ENCODE data around the gene MS4A12. TPM values are rescaled to one million over a fixed set of nuclear protein-coding genes. Genes with fewer than 3 reads are reported as not detected.
"Not testable (repeated sequence)": the region's sequence is repeated elsewhere in the genome, so short reads cannot be mapped to it uniquely, and the experiment has no call there.

The MS4A12 gene
- total and polyA plus RNA-seq, 2 donors: not detected

GRCh38 chr11:60530454-60531100 lies 38.0 kb downstream of the MS4A12 start:
- no peak for DNase-seq (ENCODE audit: extremely low spot score)
- no peaks in the 10 kb centered on the region for H3K36me3 ChIP-seq (ENCODE audit: insufficient read depth)
- H3K4me1 ChIP-seq (ENCODE audit: insufficient read depth): no peaks in the 10 kb centered on the region
- WGBS: 80% methylated on average over 3 of the region's 3 CpGs
- no peak overlapping the region for H3K4me3 ChIP-seq (ENCODE audit: low read depth, low read length)
- no peak overlapping the region for H3K27ac ChIP-seq (ENCODE audit: low read depth)

- not testable (repeated sequence) for H3K27ac ChIP-seq (ENCODE audit: low read depth); DNase-seq (ENCODE audit: extremely low spot score); H3K4me1 ChIP-seq (ENCODE audit: insufficient read depth); H3K4me3 ChIP-seq (ENCODE audit: low read depth, low read length); H3K36me3 ChIP-seq (ENCODE audit: insufficient read depth)
- 92% methylated on average over 18 of the region's 18 CpGs for WGBS
Observed at GRCh38 chr11:60532383-60532782, 39.8 kb downstream of the MS4A12 start.

- DNase-seq (ENCODE audit: extremely low spot score); H3K27ac ChIP-seq (ENCODE audit: low read depth); H3K36me3 ChIP-seq (ENCODE audit: insufficient read depth); H3K4me1 ChIP-seq (ENCODE audit: insufficient read depth); H3K4me3 ChIP-seq (ENCODE audit: low read depth, low read length): not testable (repeated sequence)
Observed at GRCh38 chr11:60538627-60539026, 46.0 kb downstream of the MS4A12 start.

GRCh38 chr11:60544077-60544476 lies 51.5 kb downstream of the MS4A12 start:
- DNase-seq (ENCODE audit: extremely low spot score): no peak
- Histone ChIP-seq H3K36me3 (ENCODE audit: insufficient read depth) (no peaks in the 10 kb centered on the region), H3K4me1 (ENCODE audit: insufficient read depth) (no peaks in the 10 kb centered on the region), H3K27ac (ENCODE audit: low read depth) (no peak overlapping the region), H3K4me3 (ENCODE audit: low read depth, low read length) (no peak overlapping the region)
- 82% methylated on average over 5 of the region's 5 CpGs for WGBS

Other genes starting within 250 kb of the MS4A12 start
- 0.90 TPM for gene MS4A4E, start 249.6 kb upstream of the MS4A12 start, total RNA-seq
- 0.84 TPM for gene MS4A4E, start 249.6 kb upstream of the MS4A12 start, polyA plus RNA-seq
- gene MS4A4A, start 212.1 kb upstream of the MS4A12 start, total RNA-seq: 31.9 TPM
- gene MS4A4A, start 212.1 kb upstream of the MS4A12 start, polyA plus RNA-seq: 41.0 TPM
- not detected for gene MS4A6E, start 165.5 kb upstream of the MS4A12 start, total RNA-seq
- 0.34 TPM for gene MS4A6E, start 165.5 kb upstream of the MS4A12 start, polyA plus RNA-seq
- gene MS4A7, start 114.2 kb upstream of the MS4A12 start, total RNA-seq: 19.5 TPM
- 10.8 TPM for gene MS4A7, start 114.2 kb upstream of the MS4A12 start, polyA plus RNA-seq
- 0.37 TPM for gene MS4A14, start 96.3 kb upstream of the MS4A12 start, total RNA-seq
- gene MS4A14, start 96.3 kb upstream of the MS4A12 start, polyA plus RNA-seq: 0.46 TPM
- not detected for gene MS4A5, start 63.2 kb upstream of the MS4A12 start, total RNA-seq
- not detected for gene MS4A5, start 63.2 kb upstream of the MS4A12 start, polyA plus RNA-seq
- gene MS4A1, start 36.9 kb upstream of the MS4A12 start, total RNA-seq: 1.2 TPM
- 0.27 TPM for gene MS4A1, start 36.9 kb upstream of the MS4A12 start, polyA plus RNA-seq
- not detected for gene MS4A13, start 22.6 kb downstream of the MS4A12 start, total RNA-seq
- gene MS4A13, start 22.6 kb downstream of the MS4A12 start, polyA plus RNA-seq: not detected
- gene MS4A8, start 206.8 kb downstream of the MS4A12 start, total RNA-seq: 0.53 TPM
- gene MS4A8, start 206.8 kb downstream of the MS4A12 start, polyA plus RNA-seq: not detected
- not detected for gene MS4A18, start 231.9 kb downstream of the MS4A12 start, total RNA-seq
- gene MS4A18, start 231.9 kb downstream of the MS4A12 start, polyA plus RNA-seq: not detected